Testis (tissue), 2 donors: ENCODE data around the gene EXOC4.

Source experiments
- CTCF ChIP-seq, 3 experiments: fragments of 450-650 bp in 2 of 3; fragments of 200-600 bp in 1 of 3; sonication (generic) in 1 of 3; IDR thresholded peaks; one replicate each; pipeline ENCODE4 v1.5.1; 2016 to 2019; ENCODE audit warnings: antibody characterized with exemption in 3 of 3, mild to moderate bottlenecking in 2 of 3, moderate library complexity in 1 of 3
- POLR2A ChIP-seq: fragments of 450-650 bp; IDR thresholded peaks from one replicate; pipeline ENCODE4 v1.6.1; 2017; ENCODE audit warnings: antibody characterized with exemption, mild to moderate bottlenecking, moderate library complexity

- no peak for TF ChIP-seq CTCF (IDR thresholded peaks at IDR 0.05)
- TF ChIP-seq POLR2A = no peak
These were observed 523.4 kb downstream of the EXOC4 start for GRCh38 chr7:133776266-133776665.
